GM12892 (cell line): Measurements from ENCODE around the gene NENF.

Experiments used
- POLR2A ChIP-seq: IDR thresholded peaks from 2 replicates; pipeline ENCODE4 v1.6.1; 2011; ENCODE audit warnings: low read depth, low read length, control low read depth
- POLR2AphosphoS5 ChIP-seq: IDR thresholded peaks from 2 replicates; pipeline ENCODE4 v1.6.1; 2011; ENCODE audit warnings: low read depth, low read length, control low read depth

DNA sequence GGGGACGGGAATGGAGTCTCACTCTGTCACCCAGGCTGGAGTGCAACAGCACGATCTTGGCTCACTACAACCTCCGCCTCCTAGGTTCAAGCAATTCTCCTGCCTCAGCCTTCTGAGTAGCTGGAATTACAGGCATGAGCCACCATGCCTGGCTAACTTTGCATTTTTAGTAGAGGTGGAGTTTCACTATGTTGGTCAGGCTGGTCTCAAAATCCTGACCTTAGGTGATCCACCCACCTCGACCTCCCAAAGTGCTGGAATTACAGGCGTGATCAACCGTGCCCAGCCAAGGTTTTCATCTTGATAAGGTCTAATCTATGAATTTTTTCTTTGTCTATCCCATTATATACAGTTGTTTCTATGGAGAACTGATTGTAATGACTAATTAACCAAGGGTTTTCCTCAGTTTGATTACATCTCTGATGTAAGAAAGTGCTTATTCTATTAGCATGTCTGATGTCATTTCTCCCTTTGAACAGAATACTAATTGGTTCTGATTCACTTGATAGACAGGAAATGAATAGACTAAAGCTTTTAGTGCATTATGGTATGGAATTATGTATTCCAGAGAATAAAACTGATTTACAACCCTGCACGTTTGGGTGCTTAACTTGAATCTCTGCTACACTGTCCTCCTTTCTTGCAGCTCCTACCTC lies 29.9 kb upstream of the NENF start:
- no peak for TF ChIP-seq POLR2A
- no peak for TF ChIP-seq POLR2AphosphoS5
